HepG2 (cell line): Measurements from ENCODE around the gene CREB3. TPM values are rescaled to one million over a fixed set of nuclear protein-coding genes. Genes with fewer than 3 reads are reported as not detected.

ENCODE experiments used
- CTCF ChIP-seq: sonication (generic); formaldehyde crosslinking; IDR thresholded peaks from 2 replicates; pipeline ENCODE4 v1.5.0; 2020; ENCODE audit warnings: mild to moderate bottlenecking, missing genetic modification reagents, moderate library complexity
- DZIP1 ChIP-seq: sonication (generic); formaldehyde crosslinking; IDR thresholded peaks from 2 replicates; pipeline ENCODE4 v1.5.0; 2020; ENCODE audit warnings: mild to moderate bottlenecking, missing genetic modification reagents
- LCORL ChIP-seq, 2 experiments: fragments of 450-650 bp in 1 of 2; sonication (generic) in 1 of 2; formaldehyde crosslinking in 1 of 2; IDR thresholded peaks; 2 replicates each; pipeline versions ENCODE4 v1.5.0 to v1.6.1; 2017 to 2020; ENCODE audit warnings: antibody characterized with exemption in 1 of 2, missing genetic modification reagents in 1 of 2
- NRL ChIP-seq: sonication (generic); formaldehyde crosslinking; IDR thresholded peaks from 2 replicates; pipeline ENCODE4 v1.5.0; 2020; ENCODE audit warnings: missing genetic modification reagents, mild to moderate bottlenecking, moderate library complexity, borderline replicate concordance
- RBFOX2 ChIP-seq: fragments of 200-400 bp; formaldehyde crosslinking; IDR thresholded peaks from 2 replicates; pipeline ENCODE4 v1.6.1; 2017; ENCODE audit warnings: low read depth, mild to moderate bottlenecking, low read length
- SNRNP70 ChIP-seq: fragments of 200-400 bp; formaldehyde crosslinking; IDR thresholded peaks from 2 replicates; pipeline ENCODE4 v1.6.1; 2017; ENCODE audit warnings: mild to moderate bottlenecking, low read depth, low read length, moderate library complexity
- TOE1 ChIP-seq: sonication (generic); formaldehyde crosslinking; IDR thresholded peaks from 2 replicates; pipeline ENCODE4 v1.4.0; 2020; ENCODE audit warnings: mild to moderate bottlenecking, missing genetic modification reagents
- TRIM24 ChIP-seq: sonication (generic); formaldehyde crosslinking; IDR thresholded peaks from 2 replicates; pipeline ENCODE4 v1.8.0; 2022; ENCODE audit warnings: mild to moderate bottlenecking, missing genetic modification reagents
- TSC22D2 ChIP-seq: sonication (generic); formaldehyde crosslinking; IDR thresholded peaks from 2 replicates; pipeline ENCODE4 v1.5.1; 2020; ENCODE audit warnings: missing genetic modification reagents, mild to moderate bottlenecking, borderline replicate concordance
- ZMYM2 ChIP-seq: sonication (generic); formaldehyde crosslinking; IDR thresholded peaks from 2 replicates; pipeline ENCODE4 v1.8.0; 2022; ENCODE audit warnings: mild to moderate bottlenecking, missing genetic modification reagents
- ZNF225 ChIP-seq: sonication (generic); formaldehyde crosslinking; IDR thresholded peaks from 2 replicates; pipeline ENCODE4 v1.4.0; 2020; ENCODE audit warnings: mild to moderate bottlenecking, missing genetic modification reagents
- ZNF281 ChIP-seq: sonication (generic); formaldehyde crosslinking; IDR thresholded peaks from 2 replicates; pipeline ENCODE4 v1.4.0; 2020; ENCODE audit warnings: missing genetic modification reagents, borderline replicate concordance
- ZNF296 ChIP-seq: sonication (generic); formaldehyde crosslinking; conservative IDR thresholded peaks from 2 replicates; pipeline ENCODE4 v1.5.0; 2020; ENCODE audit warnings: mild to moderate bottlenecking, missing genetic modification reagents
- ZNF460 ChIP-seq: sonication (generic); formaldehyde crosslinking; IDR thresholded peaks from 2 replicates; pipeline ENCODE4 v1.5.1; 2020; ENCODE audit warnings: missing genetic modification reagents, mild to moderate bottlenecking, borderline replicate concordance
- ZNF556 ChIP-seq: sonication (generic); formaldehyde crosslinking; IDR thresholded peaks from 2 replicates; pipeline ENCODE4 v1.4.0; 2020; ENCODE audit warnings: mild to moderate bottlenecking, missing genetic modification reagents, borderline replicate concordance
- ZNF782 ChIP-seq: sonication (generic); formaldehyde crosslinking; IDR thresholded peaks from 2 replicates; pipeline ENCODE4 v1.4.0; 2020; ENCODE audit warnings: missing genetic modification reagents, mild to moderate bottlenecking, borderline replicate concordance
- ZSCAN25 ChIP-seq: sonication (generic); formaldehyde crosslinking; IDR thresholded peaks from 2 replicates; pipeline ENCODE4 v1.8.0; 2022; ENCODE audit warnings: mild to moderate bottlenecking, missing genetic modification reagents
- polyA plus RNA-seq, 8 experiments: library from polyadenylated mRNA; depleted of rRNA in 3 of 8; stranded (reverse) in 7 of 8; unstranded in 1 of 8; fragments of >200 nt; fragmentation: Illumina TruSeq in 4 of 8; extraction: Trizol in 4 of 8; gene quantifications; 2 replicates each; pipeline versions ENCODE4 v1.2.1 to v1.2.3, GENCODE V29; 2011 to 2016; ENCODE audit warnings: low read depth in 4 of 8, missing spikeins in 1 of 8, mixed read lengths in 1 of 8; ENCODE audit not compliant: insufficient read depth in 1 of 8
- total RNA-seq, 5 experiments: library from RNA; depleted of rRNA; stranded (reverse); fragments of >200 nt; fragmentation: Illumina TruSeq; extraction: Trizol; gene quantifications; 2 replicates each; pipeline ENCODE4 v1.2.3, GENCODE V29; 2016; ENCODE audit warnings: low read depth in 1 of 5
- TF ChIP-seq, protein P1 (sequence below): IDR thresholded peaks from 2 replicates; pipeline ENCODE4 v1.6.1; 2016; ENCODE audit warnings: missing compliant biosample characterization, missing genetic modification reagents, borderline replicate concordance

The CREB3 gene
- total and polyA plus RNA-seq, 2 of the 13 experiments (the other 11 are each of a cell fraction or from before 2014, with no cell fraction given), result 11.1 to 34.2 TPM

DNA sequence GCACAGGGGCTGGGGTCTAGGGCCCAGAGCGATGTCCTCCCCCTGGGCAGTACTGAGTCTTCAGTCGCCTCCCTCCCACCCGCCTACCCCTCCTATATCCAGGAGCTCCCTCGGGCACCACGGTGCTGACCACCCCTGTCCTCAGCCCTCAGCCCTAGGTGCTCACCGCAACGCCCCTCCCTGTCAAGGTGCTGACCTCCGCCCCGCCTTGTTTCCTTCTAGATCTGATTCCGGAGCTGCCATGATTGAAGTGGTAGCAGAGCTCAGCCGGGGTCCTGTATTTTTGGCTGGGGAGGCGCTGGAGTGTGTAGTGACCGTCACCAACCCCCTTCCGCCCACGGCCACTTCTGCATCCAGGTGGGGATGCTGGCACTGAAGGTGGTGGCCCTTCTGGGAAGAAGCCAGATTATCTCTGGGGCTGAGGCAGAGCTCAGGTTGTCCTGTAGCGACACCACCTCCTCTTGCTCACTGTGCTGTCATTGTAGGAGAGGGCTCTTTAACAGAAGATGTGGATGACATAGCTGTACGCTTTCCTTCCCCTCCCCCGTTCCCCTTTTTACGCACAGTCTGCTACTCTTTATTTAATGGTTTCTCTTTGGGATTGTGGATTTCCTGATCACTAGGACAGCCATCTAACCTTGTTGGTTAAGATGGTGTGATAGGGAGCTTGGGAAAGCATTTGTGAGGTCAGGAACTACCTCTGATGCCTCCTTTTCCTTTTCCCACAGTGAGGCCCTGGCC lies 17.2 kb downstream of the CREB3 start (continued):
- TF ChIP-seq ZNF281 (peak; percentile 28; the same call in 1 of the 2 replicates), ZMYM2 (CRISPR knock-in tag) (no peak), ZNF556 (0 out of 2 replicates have a peak, but pooled peaks have one; percentile 43), SNRNP70 (no peak), DZIP1 (peak; percentile 69; the same call in 1 of the 2 replicates), LCORL (IDR thresholded peaks at IDR 0.05) (no peak), LCORL (CRISPR knock-in tag; IDR thresholded peaks at IDR 0.05) (no peak), ZNF460 (CRISPR knock-in tag) (no peak), RBFOX2 (no peak), ZNF225 (CRISPR knock-in tag) (no peak), CTCF (CRISPR knock-in tag) (peak; percentile 38; the same call in 1 of the 2 replicates), TOE1 (CRISPR knock-in tag) (no peak), ZNF296 (CRISPR knock-in tag) (peak; percentile 84; the same call in 1 of the 2 replicates), TRIM24 (CRISPR knock-in tag) (no peak), TSC22D2 (CRISPR knock-in tag) (no peak), NRL (no peak), ZSCAN25 (CRISPR knock-in tag) (no peak), ZNF782 (CRISPR knock-in tag) (no peak; the same call in 1 of the 2 replicates)
- TF ChIP-seq, protein P1, sequence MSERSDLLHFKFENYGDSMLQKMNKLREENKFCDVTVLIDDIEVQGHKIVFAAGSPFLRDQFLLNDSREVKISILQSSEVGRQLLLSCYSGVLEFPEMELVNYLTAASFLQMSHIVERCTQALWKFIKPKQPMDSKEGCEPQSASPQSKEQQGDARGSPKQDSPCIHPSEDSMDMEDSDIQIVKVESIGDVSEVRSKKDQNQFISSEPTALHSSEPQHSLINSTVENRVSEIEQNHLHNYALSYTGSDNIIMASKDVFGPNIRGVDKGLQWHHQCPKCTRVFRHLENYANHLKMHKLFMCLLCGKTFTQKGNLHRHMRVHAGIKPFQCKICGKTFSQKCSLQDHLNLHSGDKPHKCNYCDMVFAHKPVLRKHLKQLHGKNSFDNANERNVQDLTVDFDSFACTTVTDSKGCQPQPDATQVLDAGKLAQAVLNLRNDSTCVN, result 0 out of 2 replicates have a peak, but pooled peaks have one; percentile 35
- TF ChIP-seq, all 625 proteins: peak for 33
